Stimulated activated CD8-positive, alpha-beta memory T cell treated with anti-CD3 and anti-CD28 coated beads, Interleukin-4, amount 100 ng/mL, for 48 hours (primary cell): ENCODE measurements around the gene ADARB1.

Experiments
- DNase-seq: peaks from one replicate; pipeline ENCODE4 v3.0.0-alpha.2; 2020

The ADARB1 gene

DNA sequence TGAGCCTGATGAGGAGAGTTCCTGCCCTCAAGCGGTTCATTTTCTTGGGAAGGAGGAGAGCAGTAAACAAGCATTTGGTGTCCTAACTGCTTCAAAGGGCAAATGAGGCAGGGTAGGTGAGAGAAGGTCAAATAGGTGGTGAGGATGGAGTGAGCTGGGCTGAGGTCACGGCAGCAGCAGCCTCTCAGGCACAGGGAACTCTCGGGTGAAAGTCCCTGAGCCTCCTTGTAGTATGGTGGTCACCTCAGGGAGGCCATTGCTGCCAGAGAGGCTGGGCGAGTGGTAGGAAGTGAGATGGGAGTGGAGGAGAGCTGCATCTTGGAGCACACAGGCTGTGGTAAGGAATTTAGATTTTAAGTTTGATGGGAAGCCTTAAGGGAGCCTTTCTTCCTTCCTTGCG is 4.0 kb downstream of the ADARB1 start:
- DNase-seq: no peak

DNA sequence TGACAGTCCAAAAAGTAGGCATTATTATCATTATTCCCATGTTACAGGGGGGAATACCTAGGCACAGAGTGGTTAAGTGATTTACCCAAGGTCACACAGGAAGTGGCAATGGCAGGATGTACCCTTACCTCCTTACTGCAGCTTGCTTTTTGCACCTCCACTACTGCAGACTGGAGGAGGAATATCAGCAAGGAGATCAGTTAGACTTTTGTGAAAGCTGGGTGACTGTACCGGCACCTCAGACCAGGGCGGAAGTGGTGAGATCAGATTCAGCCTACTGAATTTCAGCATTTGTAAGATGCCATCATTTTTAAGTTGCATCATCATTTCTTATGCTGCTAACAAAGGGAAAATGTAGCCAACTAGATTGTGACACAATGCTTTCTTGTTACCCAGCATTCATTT is 4.5 kb downstream of the ADARB1 start:
- DNase-seq: peak; percentile 76

DNA sequence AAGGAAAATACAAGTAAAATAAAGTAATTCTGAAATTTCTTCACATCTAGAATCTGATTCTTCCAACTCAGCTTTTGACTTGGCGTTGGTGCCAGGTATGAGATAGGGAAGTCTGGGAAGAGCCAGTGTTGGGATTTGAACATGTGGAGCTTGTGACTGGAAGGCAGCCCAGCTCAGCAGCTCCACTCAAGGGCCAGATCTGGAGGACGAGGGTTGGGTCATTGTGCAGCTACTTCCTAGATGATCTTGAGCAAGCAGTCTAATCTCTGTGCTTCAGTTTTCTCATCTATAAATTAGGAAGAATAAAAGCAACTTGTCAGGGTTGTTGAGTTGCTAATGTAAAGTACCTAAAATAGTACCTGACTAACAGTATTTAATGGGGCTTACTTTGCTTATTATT is 5.0 kb downstream of the ADARB1 start:
- DNase-seq: no peak

DNA sequence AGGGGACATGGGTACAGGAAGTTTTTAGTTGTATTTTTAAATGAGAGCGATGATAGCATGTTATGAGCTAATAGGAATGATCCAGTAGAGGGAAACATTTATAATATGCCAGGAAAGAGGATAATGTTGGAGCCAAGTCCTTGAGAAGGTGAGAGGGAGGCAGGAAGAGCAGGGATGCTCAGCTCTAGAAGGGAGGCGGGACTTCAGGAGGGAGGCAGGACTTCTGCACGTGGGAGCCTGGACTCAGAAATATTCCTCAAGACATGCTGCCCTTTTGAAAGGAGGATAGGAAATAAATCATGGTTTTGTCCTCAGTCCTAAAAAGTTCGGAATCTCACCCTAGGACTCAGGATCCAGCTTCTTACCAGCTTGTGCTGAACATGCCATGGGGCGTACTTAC is 5.9 kb downstream of the ADARB1 start:
- no peak for DNase-seq

DNA sequence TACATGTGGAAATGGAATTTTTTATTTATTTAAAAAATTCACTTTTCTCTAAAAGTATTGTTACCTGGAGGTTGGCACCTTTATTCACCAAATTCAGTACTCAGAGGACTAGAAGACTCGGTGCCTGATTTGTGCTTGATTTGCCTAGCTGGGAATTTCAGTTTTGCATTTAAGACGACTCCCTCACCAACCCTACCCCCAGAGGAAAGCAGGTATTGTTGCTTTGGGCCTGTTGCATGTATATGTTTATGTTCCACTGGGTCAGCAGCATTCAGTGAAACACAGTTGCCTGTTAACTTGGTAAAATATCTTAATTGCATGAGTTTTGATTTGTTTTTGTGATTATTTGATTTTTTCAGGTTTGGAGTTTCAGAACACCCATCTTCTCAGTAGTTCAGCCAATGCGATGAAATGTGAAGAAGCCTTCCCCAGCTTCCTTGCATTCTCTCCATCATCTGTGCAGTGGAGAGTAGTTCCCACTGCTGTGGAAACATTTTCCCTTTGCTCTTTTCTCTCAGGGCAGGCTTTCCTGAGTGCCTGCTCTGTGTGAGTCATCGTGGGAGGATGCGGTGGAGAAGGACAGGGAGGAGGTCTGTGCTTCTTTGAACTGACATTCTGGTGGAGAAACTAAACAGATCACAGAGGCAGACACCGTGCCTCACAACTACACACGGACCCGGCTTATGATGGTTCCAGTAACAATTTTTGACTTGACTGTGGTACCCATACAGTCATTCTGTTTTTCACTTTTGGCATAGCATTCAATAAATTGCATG is 6.4 kb downstream of the ADARB1 start:
- DNase-seq: peak; percentile 54

DNA sequence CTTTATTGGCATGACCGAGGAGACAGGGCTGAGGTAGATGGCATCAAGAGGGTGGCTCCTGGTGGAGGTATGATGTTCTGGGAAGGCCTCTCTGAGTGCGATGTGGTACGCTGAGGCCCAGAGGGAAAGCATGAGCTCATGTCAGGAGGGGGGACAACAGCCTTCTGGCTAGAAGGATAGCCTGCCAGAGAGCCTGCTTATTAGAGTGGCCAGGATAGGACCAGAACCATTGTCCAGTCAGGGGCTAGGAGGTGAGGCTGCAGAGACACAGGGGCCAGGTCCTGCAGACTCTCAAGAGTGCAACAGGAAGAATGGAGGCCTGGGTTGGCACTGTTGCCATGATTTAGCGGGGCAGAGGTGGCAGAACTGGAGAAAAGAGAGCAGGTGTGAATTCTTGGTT is 7.3 kb downstream of the ADARB1 start:
- no peak for DNase-seq

DNA sequence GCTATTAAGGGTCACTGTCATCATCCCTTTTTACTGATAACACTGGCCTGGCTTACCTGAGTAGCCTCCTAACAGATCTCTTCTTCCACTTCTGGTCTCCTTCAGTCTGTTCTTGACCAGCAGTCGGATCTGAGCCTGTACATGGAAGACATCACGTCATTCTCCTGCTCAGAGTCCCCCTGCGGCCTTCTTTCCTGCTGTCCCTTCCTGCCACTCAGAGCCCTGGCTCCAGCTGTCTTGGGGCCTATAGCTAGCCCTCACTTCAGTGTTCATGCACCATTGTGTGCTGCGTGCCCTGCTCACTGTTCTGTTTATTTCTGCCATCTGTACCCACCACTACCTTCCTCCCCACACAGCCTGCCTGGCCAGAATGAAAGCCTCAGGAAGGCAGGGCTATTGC is 8.4 kb downstream of the ADARB1 start:
- DNase-seq: no peak

DNA sequence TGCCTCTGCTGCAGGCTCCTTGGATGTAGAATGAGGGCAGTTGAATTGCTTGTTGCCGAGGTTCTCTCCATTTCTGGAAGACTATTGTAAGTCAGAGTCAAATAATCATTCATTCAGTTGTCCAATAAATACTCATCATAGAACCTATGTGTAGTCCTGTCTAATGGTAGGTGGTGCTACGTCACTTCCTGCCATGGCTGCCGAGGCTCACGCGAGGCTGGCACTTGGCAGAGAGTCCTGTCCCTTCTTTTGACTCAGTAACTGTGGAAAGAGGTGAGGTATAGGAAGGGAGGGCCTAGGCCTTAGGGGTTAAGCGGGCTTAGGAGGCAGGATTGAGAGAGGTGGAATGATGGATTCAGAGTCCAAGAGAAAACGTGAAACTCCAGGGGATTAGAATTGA is 9.7 kb downstream of the ADARB1 start:
- DNase-seq: no peak

DNA sequence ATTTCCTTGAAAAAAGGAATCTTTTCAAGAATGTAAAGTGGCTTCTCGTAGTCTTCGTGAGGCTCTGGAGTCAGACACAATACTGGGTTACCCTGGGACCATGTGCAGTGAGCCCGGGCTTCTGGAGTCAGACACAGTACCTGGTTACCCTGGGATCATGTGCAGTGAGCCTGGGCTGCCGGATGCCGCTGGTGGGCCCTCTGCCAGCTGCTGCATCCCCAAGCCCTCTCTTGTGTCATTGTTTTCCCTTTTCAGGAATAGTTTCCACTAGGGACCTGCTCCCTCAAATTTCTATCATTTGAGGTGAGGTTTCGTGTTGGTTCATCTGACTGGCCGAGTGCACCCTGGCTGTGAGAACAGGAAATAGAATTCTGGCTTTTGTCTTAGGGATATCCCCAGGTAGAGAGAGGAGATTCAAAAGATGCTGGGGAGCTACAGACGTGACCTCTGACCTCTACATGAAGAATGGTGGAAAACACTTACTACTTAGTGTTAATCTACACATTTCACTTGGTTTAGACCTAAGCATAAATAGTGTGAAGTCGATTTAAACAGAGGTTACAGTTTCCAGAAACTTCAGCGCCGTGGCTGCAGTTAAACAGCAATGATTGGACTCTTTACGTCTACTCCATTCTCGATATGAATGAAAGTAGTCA is 10.6 kb downstream of the ADARB1 start:
- no peak for DNase-seq

DNA sequence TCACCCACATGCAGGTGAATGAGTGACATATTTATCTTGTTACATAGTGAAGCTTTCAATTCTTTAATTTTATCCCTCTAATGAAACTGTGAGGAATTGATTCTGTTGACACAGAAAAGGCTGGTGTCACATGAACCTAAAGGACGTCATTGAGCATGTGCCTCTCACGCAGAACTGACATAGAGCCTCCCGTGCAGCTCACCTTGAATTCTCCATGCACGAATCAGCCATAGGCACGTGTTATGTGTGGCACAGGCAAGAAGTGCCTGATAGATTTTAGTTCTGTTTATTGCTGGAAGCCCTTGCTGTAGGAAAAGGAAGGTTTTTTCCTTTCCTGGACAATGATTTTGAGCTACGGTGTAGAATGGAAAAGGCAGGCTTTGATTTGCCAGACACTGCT is 11.3 kb downstream of the ADARB1 start:
- DNase-seq: no peak

DNA sequence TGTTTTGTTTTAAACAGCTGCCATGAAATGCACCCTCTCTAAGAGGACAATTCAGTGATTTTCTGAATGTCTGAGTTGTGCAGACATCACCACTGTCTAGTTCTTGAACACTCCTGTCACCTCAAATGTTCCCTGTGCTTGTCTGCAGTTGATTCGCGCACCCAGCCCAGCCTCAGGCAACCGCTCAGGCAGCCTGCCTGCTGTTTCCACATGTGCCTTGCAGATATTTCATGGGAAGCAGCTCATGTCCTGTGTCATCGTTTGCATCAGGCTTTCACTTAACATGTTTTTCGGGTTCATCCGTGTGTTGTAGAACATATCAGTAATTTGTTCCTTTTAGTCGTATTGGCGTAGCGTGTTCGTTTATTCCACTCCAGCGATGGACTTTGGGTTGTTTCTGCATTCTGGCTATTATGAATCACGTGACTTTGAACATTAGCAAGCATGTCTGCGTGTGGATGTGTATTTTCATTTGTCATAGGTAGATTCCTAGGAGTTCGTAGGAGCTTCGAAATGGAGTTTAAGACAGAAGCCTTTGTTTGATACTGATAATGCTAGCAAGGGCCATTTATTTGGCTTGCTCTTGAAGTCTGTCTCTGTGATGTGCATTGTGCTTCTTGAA is 12.1 kb downstream of the ADARB1 start:
- no peak for DNase-seq

DNA sequence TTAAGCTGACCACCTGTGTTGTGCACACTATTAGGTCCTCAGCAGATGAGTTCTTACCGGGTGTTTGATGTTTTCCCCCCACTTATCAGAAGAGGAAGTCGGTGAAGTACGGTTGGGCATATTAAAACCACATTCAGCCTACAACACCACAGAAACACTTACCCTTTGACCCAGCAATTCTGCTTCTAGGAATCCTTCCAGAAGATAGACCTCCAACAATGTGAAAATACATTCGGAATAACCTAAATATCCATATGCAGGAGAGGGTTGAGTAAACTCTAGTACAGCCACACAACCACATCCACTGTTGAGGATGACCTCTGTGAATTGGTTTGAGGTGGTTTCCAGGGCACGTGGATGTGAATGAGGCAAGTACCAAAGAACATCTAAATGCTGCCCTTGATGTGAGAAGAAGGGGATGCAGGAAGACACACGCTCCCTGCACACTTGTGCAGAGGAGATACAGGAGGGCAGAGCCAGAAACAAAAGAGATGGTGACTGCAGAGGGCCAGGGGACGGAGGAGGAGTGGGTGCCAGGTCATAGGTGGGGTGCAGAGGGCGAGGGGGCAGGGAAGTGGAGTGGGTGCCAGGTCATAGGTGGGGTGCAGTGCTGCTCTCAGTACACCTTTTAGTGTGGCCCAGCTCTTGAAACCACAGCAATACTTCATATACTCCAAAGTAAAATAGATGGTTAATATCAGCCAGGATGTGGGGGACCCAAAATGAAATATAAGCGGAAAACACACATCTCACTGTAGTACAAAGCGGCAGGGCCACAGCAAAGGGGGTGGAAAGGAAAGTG is 12.8 kb downstream of the ADARB1 start:
- no peak for DNase-seq

DNA sequence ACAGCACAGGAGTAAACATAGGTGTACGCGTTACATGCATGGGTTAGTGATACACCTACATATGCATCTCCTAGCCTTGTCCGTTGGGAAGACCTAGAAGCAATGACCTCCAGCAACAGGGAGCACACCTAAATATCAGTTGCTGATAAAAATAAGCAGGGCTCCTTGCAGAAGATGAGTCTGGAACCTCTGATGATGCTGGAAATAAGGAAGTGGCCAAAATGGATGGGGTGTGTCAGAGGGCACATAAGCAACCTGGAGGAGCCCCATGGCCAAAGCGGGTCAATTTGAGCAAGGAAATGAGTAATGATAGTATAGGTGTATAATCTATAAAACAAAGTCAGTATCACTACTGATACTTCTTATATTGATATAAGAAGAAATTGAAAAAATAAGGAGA is 13.7 kb downstream of the ADARB1 start:
- no peak for DNase-seq

DNA sequence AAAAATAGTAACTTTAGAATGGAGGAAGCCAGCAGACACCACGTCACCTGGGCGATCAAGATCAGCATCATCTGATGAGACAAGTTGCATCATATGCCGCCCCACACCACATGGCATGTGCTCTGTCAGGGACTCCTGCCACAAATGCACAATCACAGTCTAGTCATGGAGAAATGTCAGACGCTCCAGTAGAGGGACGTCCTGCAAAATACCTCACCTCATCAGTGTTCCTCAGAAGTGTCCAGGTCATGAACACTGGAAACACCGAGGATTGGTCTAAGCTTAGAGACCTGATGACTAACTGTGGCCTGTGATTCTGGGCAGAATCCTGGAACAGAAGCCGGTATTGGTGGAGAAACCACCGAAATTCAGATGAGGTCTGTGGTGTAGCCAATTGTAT is 14.3 kb downstream of the ADARB1 start:
- no peak for DNase-seq

DNA sequence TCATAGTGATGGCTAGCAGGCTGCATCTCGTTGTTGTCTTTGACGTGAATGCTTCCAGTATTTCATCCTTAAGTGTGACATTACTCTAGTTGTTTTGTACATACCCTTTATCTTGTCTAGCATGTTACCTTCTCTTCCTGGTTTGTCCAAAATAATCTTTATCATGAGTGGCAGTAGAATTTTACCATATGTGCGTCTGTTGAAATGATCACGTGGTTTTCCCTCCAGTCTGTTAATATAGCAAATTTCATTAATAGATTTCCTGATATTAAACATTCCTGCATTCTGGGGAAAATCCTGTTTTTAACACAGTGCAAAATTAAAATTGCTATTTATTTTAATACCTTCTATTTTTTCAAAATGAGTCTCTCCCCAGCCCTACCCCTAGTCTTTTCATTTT is 15.6 kb downstream of the ADARB1 start:
- no peak for DNase-seq

DNA sequence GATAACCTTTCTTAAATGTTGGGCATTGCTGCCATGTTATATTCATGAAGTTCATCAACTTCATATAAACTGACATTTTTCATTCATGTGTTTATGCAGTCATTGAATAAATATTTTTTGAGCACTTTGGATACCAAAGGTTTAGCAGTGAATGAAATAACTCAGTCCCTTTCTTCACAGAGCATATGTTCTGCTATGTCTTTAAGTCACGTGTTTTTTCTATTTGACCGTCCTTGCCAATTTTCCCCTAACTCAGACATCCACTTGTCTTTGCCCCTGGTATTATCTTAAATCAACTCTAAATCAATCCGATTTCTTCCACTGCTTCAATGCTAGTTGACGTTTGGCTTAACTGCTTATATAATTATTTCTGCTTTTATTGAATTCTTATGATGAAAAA is 16.6 kb downstream of the ADARB1 start:
- no peak for DNase-seq

DNA sequence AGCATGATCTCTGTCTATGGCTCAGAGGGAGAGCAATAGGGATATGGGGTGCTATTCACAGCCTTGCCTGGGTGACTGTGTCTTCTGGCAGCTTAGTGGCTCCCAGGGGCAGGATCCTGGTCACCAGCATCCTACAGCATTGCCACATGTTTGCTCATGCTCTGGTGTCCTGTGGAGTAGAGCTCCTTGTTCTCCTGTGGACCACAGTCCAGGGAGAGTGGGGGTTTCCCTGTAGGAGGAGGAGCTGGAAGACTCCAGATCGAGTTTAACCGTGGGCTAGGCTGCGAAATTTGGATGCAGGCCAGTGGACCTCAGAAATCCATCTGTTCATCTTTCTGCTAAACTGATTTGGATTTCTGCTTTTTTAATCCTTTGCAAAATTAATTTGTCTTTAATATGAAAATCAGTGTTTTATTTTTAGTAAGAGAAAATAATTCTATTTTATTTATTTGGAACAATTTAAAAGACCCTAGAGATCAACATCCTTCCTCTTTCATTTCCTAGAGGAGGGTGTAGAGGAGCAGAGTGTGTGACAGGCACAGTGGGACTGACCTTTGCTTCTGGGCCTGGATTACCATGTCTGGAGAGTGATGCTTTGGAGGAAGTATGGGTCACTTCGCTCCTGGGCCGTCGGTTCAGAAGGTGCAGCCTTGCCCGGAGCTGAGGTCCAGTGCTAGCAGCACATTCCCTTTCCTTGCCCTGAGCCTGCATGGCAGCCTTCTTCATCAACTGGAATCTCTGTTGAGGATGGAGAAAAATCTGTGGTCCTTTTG is 17.4 kb downstream of the ADARB1 start:
- no peak for DNase-seq

DNA sequence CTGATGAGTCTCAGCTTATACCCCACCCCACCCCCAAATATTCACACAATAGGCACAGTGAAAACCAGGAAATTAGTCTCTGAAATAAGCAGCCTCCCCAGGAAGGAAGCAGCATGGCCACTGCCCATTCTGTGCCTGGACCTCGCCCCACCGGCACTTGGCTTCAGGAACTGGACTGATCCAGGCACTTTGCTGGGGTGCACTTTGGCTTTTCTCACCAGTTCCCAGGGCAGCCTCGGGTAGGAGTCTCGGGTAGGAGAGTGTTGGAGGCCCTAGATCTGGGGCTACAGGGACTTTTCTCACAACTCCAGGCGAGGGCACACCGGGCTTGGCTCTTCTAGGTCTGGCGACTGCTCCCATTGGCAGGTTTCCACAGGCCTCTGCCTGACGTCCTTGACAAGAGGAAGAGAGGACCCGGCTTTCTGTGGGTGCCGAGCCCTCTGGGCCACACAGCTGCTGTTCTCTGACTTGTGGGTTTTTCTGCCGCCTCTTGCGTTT is 18.7 kb downstream of the ADARB1 start:
- DNase-seq: no peak

DNA sequence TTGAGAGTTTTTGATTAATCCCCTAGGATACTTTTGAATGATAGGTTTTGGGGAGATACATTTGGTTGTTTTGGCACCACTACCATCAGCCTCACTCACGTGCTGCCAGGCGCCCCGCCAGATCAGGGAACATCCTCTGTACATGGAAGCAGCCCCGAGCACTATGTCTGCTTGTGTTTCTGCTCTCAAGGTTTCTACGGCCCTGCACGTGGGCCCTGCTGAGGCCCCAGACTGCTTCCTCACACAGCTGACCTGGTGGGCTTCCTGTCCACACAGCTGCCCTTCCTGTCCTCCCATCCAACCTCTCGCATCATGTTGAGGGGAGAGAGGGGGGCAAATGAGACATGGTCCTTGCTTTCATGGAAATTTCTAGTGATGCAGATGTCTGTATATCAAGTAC is 20.0 kb downstream of the ADARB1 start:
- DNase-seq: no peak

DNA sequence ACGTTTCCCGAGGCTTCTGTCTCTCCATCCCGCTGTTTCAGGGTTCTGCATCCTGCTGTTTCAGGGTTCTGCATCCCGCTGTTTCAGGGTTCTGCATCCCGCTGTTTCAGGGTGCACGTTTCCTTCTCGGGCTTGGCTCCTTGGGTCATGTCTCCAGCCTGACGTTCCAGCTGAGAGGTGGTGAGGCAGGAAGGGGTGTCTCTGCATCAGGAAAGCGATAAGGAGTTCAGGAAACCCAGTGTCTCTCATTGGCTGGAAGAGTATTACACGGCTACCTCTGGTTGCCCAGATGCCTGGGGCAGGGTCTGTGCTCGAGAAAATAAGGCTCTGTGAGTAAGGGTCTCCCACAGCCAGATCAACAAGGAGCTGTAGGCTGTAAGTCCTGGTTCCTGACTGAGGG is 21.1 kb downstream of the ADARB1 start:
- DNase-seq: no peak

DNA sequence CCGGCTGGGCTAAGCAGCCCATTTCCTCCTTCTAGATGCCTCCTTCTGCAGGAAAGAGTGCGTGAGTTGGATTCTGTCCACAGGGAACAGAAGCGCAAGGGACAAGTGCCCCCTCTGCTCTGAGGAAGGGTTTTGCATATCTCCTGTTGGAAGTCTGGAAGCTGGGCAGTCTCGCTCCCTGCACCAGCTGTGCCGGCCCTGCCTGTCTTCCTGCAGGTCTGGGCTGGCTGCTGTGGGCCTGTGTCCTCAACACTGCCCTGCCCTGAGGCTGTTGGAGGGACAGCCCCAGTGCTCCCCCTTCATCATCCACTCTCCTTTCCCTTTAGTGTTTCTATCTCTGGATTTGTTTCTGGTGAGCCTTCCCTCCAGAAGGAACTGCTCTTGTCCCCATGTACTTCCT is 21.8 kb downstream of the ADARB1 start:
- no peak for DNase-seq

DNA sequence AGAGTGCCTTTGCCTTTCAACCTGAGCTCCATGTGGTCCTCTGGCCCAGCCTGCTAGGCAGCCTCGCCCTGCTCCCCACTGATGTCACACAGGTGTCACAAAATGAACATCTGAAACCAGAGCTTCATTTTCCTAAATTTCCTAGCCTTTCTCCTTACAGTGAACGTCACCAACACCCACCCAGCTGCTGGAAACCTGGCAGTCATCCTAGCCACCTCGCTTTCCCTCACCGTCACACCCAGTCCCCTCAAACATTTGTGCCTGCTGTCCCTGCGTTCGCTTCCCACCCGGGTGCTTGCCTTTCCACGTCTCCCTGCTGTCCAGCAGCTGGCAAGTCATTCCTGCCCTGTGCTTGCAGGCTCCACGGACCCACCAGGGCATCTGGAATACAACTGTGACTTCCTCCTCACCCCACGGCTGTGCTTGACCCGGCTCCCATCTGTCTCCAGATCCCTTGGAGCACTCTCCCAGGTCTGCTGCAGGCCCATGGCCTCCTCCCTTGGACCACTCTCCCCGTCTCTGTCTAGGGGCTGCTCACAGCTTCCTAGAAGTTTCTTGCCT is 23.5 kb downstream of the ADARB1 start:
- no peak for DNase-seq
